ENCODE results near the gene SMS.
"Not testable (repeated sequence)": the region's sequence is repeated elsewhere in the genome, so short reads cannot be mapped to it uniquely, and the experiment has no call there.

Gene SMS
- 124 to 357 (median 239) reads per million in 18 experiments for total RNA-seq

- peak; percentile 67 to 82 for DNase-seq
Measured at GRCh38 chrX:21940356-21940829, at the start of gene SMS. SMS (plus strand) TSS chrX:21940709; CDS start chrX:21940825, 116 bp downstream.

GRCh38 chrX:21905313-21905712 is 35.2 kb upstream of the SMS start:
- DNase-seq, result peak in 1 of 2 donors; percentile 14

- no peak for DNase-seq
Measured at GRCh38 chrX:21905953-21906352, 34.6 kb upstream of the SMS start.

- no peak for DNase-seq
Measured at GRCh38 chrX:21907260-21907659, 33.2 kb upstream of the SMS start.

- no peak for DNase-seq
Measured at GRCh38 chrX:21911481-21911880, 29.0 kb upstream of the SMS start.

GRCh38 chrX:21912220-21912619 is 28.3 kb upstream of the SMS start:
- no peak for DNase-seq

GRCh38 chrX:21912989-21913388 is 27.5 kb upstream of the SMS start:
- no peak for DNase-seq

- DNase-seq, result peak; percentile 54 to 65
Measured at GRCh38 chrX:21926116-21926515, 14.4 kb upstream of the SMS start.

GRCh38 chrX:21926527-21927278 is 13.8 kb upstream of the SMS start:
- peak; percentile 63 to 67 for DNase-seq

- DNase-seq, result peak; percentile 14 to 30
Measured at GRCh38 chrX:21929209-21929608, 11.3 kb upstream of the SMS start.

GRCh38 chrX:21930986-21931385 is 9.5 kb upstream of the SMS start:
- DNase-seq, result no peak

GRCh38 chrX:21932292-21933002 is 8.1 kb upstream of the SMS start:
- DNase-seq, result peak; percentile 82 to 87

- DNase-seq, result no peak
Measured at GRCh38 chrX:21933077-21933476, 7.4 kb upstream of the SMS start.

- DNase-seq, result no peak
Measured at GRCh38 chrX:21934414-21934813, 6.1 kb upstream of the SMS start.

GRCh38 chrX:21939906-21940305 is 603 bp upstream of the SMS start:
- DNase-seq, result no peak

GRCh38 chrX:21943460-21944135 is 3.1 kb downstream of the SMS start:
- DNase-seq, result no peak

- no peak for DNase-seq
Measured at GRCh38 chrX:21944136-21944615, 3.7 kb downstream of the SMS start.

GRCh38 chrX:21946925-21947641 is 6.6 kb downstream of the SMS start:
- DNase-seq, result no peak

GRCh38 chrX:21947671-21948070 is 7.2 kb downstream of the SMS start:
- DNase-seq, result no peak

- no peak for DNase-seq
Measured at GRCh38 chrX:21948897-21949578, 8.5 kb downstream of the SMS start.

GRCh38 chrX:21949689-21950088 is 9.2 kb downstream of the SMS start:
- DNase-seq, result no peak

GRCh38 chrX:21950557-21950956 is 10.0 kb downstream of the SMS start:
- not testable (repeated sequence) for DNase-seq

Data from inflammatory macrophage (primary cell).